Caco-2 (cell line): Measurements from ENCODE around the gene GSK3B. TPM values are rescaled to one million over a fixed set of nuclear protein-coding genes. Genes with fewer than 3 reads are reported as not detected.

ENCODE experiments used
- BruUV-seq: library from RNA; stranded (reverse); fragments of 400-500 nt; replicated peaks from 2 replicates; lab custom pipeline; 2021; lab: Mats Ljungman, UMichigan
- CTCF ChIA-PET: fragments of 300-600 bp; sonication (Branson Sonifier 250); formaldehyde crosslinking; loops from one replicate; lab custom pipeline; 2022; ENCODE audit warnings: antibody characterized with exemption; lab: Charles Lee
- POLR2A ChIA-PET: fragments of 300-600 bp; sonication (Branson Sonifier 250); formaldehyde crosslinking; loops from one replicate; lab custom pipeline; 2022; ENCODE audit warnings: antibody characterized with exemption; lab: Charles Lee
- DNase-seq, 2 experiments: peaks; one replicate each; pipeline versions ENCODE4 v3.0.0 to v3.0.0-alpha.2; 2020 to 2022
- H3K27me3 ChIP-seq: replicated peaks from 2 replicates; pipeline ENCODE4 v1.6.0; 2011; ENCODE audit warnings: low read length; ENCODE audit not compliant: control insufficient read depth, insufficient read depth
- H3K36me3 ChIP-seq: 2 replicates; pipeline ENCODE4 v1.5.1; 2011; ENCODE audit warnings: low read length; ENCODE audit not compliant: control insufficient read depth, insufficient read depth
- H3K4me1 ChIP-seq: fragments of 250-450 bp; sonication (Bioruptor Pico); 2 replicates; pipeline ENCODE4 v1.5.1; 2020; ENCODE audit warnings: mild to moderate bottlenecking
- H3K4me3 ChIP-seq: 2 replicates; pipeline ENCODE4 v1.5.1; 2011; ENCODE audit warnings: low read depth, mild to moderate bottlenecking, control low read depth, low read length
- H3K9me3 ChIP-seq: fragments of 250-450 bp; sonication (Bioruptor Pico); 2 replicates; pipeline ENCODE4 v1.5.1; 2020; ENCODE audit warnings: mild to moderate bottlenecking, moderate library complexity
- H3K27ac Mint-ChIP-seq: one replicate; pipeline ENCODE4 v1.8.0; 2022; ENCODE audit warnings: mixed read lengths; ENCODE audit not compliant: unreplicated experiment
- H3K27me3 Mint-ChIP-seq: one replicate; pipeline ENCODE4 v1.8.0; 2022; ENCODE audit warnings: mixed read lengths; ENCODE audit not compliant: insufficient read depth, unreplicated experiment
- H3K36me3 Mint-ChIP-seq: one replicate; pipeline ENCODE4 v1.8.0; 2022; ENCODE audit warnings: mild to moderate bottlenecking, mixed read lengths; ENCODE audit not compliant: insufficient read depth, unreplicated experiment
- H3K4me1 Mint-ChIP-seq: one replicate; pipeline ENCODE4 v1.8.0; 2022; ENCODE audit warnings: low read depth, mixed read lengths; ENCODE audit not compliant: unreplicated experiment
- H3K4me3 Mint-ChIP-seq: one replicate; pipeline ENCODE4 v1.8.0; 2022; ENCODE audit warnings: mild to moderate bottlenecking, moderate library complexity, mixed read lengths; ENCODE audit not compliant: unreplicated experiment
- H3K9me3 Mint-ChIP-seq: one replicate; pipeline ENCODE4 v1.8.0; 2022; ENCODE audit warnings: mixed read lengths; ENCODE audit not compliant: unreplicated experiment
- intact Hi-C: fragments of 100-400 bp; cut with micrococcal nuclease; formaldehyde crosslinking; loops from one replicate; pipeline ENCODE4 v1.10.0; 2022; ENCODE audit not compliant: unreplicated experiment
- total RNA-seq: library from RNA; stranded (reverse); gene quantifications from 2 replicates; pipeline ENCODE4 v1.2.3, GENCODE V29; 2022
- TF ChIP-seq, protein P1 (sequence below), 2 experiments: fragments of 200-600 bp in 1 of 2; IDR thresholded peaks; 1 replicate in 1 of 2; 2 replicates in 1 of 2; pipeline versions ENCODE4 v1.5.1 to v1.8.0; 2011 to 2022; ENCODE audit warnings: antibody characterized with exemption in 1 of 2, control low read depth in 1 of 2, inconsistent platforms in 1 of 2, low read depth in 1 of 2, low read length in 1 of 2, mild to moderate bottlenecking in 1 of 2, moderate library complexity in 1 of 2; ENCODE audit not compliant: insufficient read depth in 1 of 2, severe bottlenecking in 1 of 2, unreplicated experiment in 1 of 2

GSK3B gene
- total RNA-seq, 1 experiment from 2014 or later = 55.2 TPM

DNA sequence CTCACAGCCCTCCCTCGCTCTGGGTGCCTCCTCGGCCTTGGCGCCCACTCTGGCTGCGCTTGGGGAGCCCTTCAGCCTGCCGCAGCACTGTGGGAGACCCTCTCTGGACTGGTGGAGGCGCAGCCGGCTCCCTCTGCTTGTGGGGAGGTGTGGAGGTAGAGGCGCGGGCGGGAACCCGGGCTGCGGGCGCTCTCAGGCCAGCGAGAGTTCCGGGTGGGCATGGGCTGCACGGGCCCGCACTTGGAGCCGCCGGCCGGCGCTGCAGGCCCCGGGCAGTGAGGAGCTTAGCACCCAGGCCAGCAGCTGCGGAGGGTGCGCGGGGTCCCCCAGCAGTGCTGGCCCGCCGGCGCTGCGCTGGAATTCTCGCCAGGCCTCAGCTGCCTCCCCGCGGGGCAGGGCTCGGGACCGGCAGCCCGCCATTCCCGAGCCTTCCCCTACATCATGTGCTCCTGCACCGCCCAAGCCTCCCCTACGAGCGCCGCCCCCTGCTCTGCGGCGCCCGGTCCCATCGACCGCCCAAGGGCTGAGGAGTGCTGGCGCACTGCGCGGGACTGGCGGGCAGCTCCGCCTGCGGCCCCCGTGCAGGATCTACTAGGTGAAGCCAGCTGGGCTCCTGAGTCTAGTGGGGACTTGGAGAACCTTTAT, 46.0 kb upstream of the GSK3B start:
- CTCF ChIA-PET = no interaction called here
- Histone ChIP-seq H3K36me3 (no peaks in the 10 kb centered on the region), H3K4me3 (no peak overlapping the region), H3K4me1 (peaks cover 22% of the 10 kb centered on the region), H3K9me3 (peaks cover 4% of the 10 kb centered on the region; the same call in 1 of the 2 replicates), H3K27me3 (no peaks in the 10 kb centered on the region)
- no TSS peak for BruUV-seq
- H3K4me1 Mint-ChIP-seq = peaks cover 31% of the 10 kb centered on the region
- POLR2A ChIA-PET = no interaction called here
- no peak overlapping the region for H3K27ac Mint-ChIP-seq
- no peak for DNase-seq
- H3K9me3 Mint-ChIP-seq = peaks cover 7% of the 10 kb centered on the region
- H3K27me3 Mint-ChIP-seq = no peaks in the 10 kb centered on the region
- no peak overlapping the region for H3K4me3 Mint-ChIP-seq
- intact Hi-C loops = no loop called here
- peaks cover 6% of the 10 kb centered on the region for H3K36me3 Mint-ChIP-seq
- TF ChIP-seq, protein P1, sequence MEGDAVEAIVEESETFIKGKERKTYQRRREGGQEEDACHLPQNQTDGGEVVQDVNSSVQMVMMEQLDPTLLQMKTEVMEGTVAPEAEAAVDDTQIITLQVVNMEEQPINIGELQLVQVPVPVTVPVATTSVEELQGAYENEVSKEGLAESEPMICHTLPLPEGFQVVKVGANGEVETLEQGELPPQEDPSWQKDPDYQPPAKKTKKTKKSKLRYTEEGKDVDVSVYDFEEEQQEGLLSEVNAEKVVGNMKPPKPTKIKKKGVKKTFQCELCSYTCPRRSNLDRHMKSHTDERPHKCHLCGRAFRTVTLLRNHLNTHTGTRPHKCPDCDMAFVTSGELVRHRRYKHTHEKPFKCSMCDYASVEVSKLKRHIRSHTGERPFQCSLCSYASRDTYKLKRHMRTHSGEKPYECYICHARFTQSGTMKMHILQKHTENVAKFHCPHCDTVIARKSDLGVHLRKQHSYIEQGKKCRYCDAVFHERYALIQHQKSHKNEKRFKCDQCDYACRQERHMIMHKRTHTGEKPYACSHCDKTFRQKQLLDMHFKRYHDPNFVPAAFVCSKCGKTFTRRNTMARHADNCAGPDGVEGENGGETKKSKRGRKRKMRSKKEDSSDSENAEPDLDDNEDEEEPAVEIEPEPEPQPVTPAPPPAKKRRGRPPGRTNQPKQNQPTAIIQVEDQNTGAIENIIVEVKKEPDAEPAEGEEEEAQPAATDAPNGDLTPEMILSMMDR (IDR thresholded peaks at IDR 0.05; ENCODE audit: insufficient read depth in 1 of 2, low read depth in 1 of 2, low read length in 1 of 2, severe bottlenecking in 1 of 2, unreplicated experiment in 1 of 2) = no peak

DNA sequence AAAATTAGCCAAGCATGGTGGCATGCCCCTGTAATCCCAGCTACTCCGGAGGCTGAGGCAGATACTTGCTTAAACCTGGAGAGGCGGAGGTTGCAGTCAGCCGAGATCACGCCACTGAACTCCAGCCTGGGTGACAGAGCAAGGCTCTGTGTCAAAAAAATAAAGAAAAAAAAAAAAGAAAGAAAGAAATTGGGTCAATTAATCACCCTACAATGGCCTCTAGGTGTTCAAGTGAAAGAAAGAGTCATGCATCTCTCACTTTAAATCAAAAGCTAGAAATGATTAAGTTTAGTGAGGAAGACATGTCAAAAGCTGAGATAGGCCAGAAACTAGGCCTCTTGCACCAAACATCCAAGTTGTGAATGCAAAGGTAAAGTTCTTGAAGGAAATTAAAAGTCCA, 44.9 kb upstream of the GSK3B start:
- H3K4me3 ChIP-seq = no peak overlapping the region
- CTCF ChIA-PET = no interaction called here
- POLR2A ChIA-PET = interaction anchor here (0.5 to 0.7 kb wide), 2 partner anchors 25 to 41 kb away, joined by 3 to 4 read pairs; no protein-coding TSS in a partner anchor
- BruUV-seq = no TSS peak
- Mint-ChIP-seq H3K4me1 (peaks cover 25% of the 10 kb centered on the region), H3K36me3 (peaks cover under 1% of the 10 kb centered on the region), H3K27ac (no peak overlapping the region), H3K27me3 (no peaks in the 10 kb centered on the region), H3K9me3 (peaks cover 7% of the 10 kb centered on the region), H3K4me3 (no peak overlapping the region)
- no peaks in the 10 kb centered on the region for H3K27me3 ChIP-seq
- no peak for DNase-seq
- H3K9me3 ChIP-seq = no peaks in the 10 kb centered on the region
- no peaks in the 10 kb centered on the region for H3K36me3 ChIP-seq
- TF ChIP-seq, protein P1 (IDR thresholded peaks at IDR 0.05; ENCODE audit: insufficient read depth in 1 of 2, low read depth in 1 of 2, low read length in 1 of 2, severe bottlenecking in 1 of 2, unreplicated experiment in 1 of 2) = no peak
- H3K4me1 ChIP-seq = peaks cover 12% of the 10 kb centered on the region
- intact Hi-C loops = no loop called here

DNA sequence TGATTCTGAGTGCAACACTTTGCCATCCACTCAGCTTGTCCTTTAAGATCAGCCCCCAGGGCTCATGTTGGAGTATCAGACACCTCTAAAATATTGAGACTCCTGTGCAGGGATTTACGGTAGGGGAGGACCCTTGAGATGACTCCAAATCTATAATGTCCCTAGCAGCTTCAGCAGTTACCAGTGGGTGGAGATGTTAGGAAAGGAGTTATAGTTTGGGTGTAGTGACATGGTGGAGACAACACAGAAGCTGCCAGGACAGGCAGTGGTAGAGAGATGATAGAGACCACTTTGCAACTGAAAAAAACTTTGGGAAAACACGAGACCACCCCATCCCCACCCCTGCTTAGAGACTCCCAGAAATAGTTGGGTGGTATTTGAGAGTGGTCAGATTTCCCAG, 43.3 kb upstream of the GSK3B start:
- Histone ChIP-seq H3K27me3 (no peaks in the 10 kb centered on the region), H3K4me1 (peaks cover 3% of the 10 kb centered on the region; the same call in 1 of the 2 replicates), H3K9me3 (no peaks in the 10 kb centered on the region), H3K4me3 (no peak overlapping the region), H3K36me3 (no peaks in the 10 kb centered on the region)
- Mint-ChIP-seq H3K27ac (no peak overlapping the region), H3K4me3 (no peak overlapping the region), H3K27me3 (no peaks in the 10 kb centered on the region), H3K36me3 (no peaks in the 10 kb centered on the region), H3K4me1 (peaks cover 18% of the 10 kb centered on the region), H3K9me3 (peaks cover 7% of the 10 kb centered on the region)
- CTCF ChIA-PET = no interaction called here
- no TSS peak for BruUV-seq
- TF ChIP-seq, protein P1 (IDR thresholded peaks at IDR 0.05; ENCODE audit: insufficient read depth in 1 of 2, low read depth in 1 of 2, low read length in 1 of 2, severe bottlenecking in 1 of 2, unreplicated experiment in 1 of 2) = peak in 1 of 2 experiments; percentile 31
- no peak for DNase-seq
- intact Hi-C loops = loop anchor here (1.0 kb wide), 2 partner anchors 46 to 61 kb away; no protein-coding TSS in a partner anchor
- POLR2A ChIA-PET = no interaction called here
